GM06990 (cell line): ENCODE measurements around the gene DISC1.

Experiments
- DNase-seq: peaks from one replicate; pipeline ENCODE4 v3.0.0-alpha.2; 2011; ENCODE audit not compliant: insufficient read length; ENCODE audit errors: extremely low read depth
- H3K27me3 ChIP-seq: replicated peaks from 2 replicates; pipeline ENCODE4 v1.6.0; 2011; ENCODE audit warnings: low read length; ENCODE audit not compliant: control insufficient read depth, insufficient read depth
- H3K36me3 ChIP-seq: 2 replicates; pipeline ENCODE4 v1.5.1; 2011; ENCODE audit warnings: low read length; ENCODE audit not compliant: control insufficient read depth, insufficient read depth
- H3K4me3 ChIP-seq: replicated peaks from 2 replicates; pipeline ENCODE4 v1.5.1; 2011; ENCODE audit warnings: low read depth, mild to moderate bottlenecking, control low read depth, low read length
- CTCF ChIP-seq: IDR thresholded peaks from 2 replicates; pipeline ENCODE4 v1.5.1; 2011; ENCODE audit warnings: low read length, control low read depth, mild to moderate bottlenecking, inconsistent platforms; ENCODE audit not compliant: insufficient read depth, poor library complexity, severe bottlenecking

Gene DISC1

GRCh38 chr1:231676487-231676886 lies 49.9 kb downstream of the DISC1 start:
- H3K36me3 ChIP-seq, result no peaks in the 10 kb centered on the region
- no peak for DNase-seq
- H3K27me3 ChIP-seq, result no peaks in the 10 kb centered on the region
- TF ChIP-seq CTCF, result no peak
- H3K4me3 ChIP-seq, result no peak overlapping the region

DNA sequence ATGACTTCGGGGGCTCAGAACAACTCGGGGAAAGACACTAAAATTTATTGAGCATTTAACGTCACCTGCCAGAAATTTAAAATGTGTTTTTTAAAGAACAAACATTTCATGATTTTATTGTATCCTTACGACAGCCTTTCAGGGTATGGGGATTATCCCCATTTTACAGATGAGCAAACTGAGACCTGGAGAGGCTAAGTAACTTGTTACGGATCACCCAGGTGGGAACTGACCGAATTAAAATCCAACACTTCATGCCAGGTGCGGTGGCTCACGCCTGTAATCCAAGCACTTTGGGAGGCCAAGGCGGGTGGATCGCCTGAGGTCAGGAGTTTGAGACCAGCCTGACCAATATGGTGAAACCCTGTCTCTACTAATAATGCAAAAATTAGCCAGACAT lies 50.9 kb downstream of the DISC1 start:
- no peak for DNase-seq
- Histone ChIP-seq H3K4me3 (no peak overlapping the region), H3K27me3 (no peaks in the 10 kb centered on the region), H3K36me3 (no peaks in the 10 kb centered on the region)
- TF ChIP-seq CTCF, result no peak

GRCh38 chr1:231678011-231678432 lies 51.4 kb downstream of the DISC1 start:
- H3K4me3 ChIP-seq, result no peak overlapping the region
- no peak for DNase-seq
- H3K36me3 ChIP-seq, result no peaks in the 10 kb centered on the region
- TF ChIP-seq CTCF, result no peak
- no peaks in the 10 kb centered on the region for H3K27me3 ChIP-seq

- no peak overlapping the region for H3K4me3 ChIP-seq
- no peaks in the 10 kb centered on the region for H3K36me3 ChIP-seq
- no peaks in the 10 kb centered on the region for H3K27me3 ChIP-seq
- DNase-seq, result no peak
- no peak for TF ChIP-seq CTCF
These were observed 52.5 kb downstream of the DISC1 start for GRCh38 chr1:231679109-231679508.

DNA sequence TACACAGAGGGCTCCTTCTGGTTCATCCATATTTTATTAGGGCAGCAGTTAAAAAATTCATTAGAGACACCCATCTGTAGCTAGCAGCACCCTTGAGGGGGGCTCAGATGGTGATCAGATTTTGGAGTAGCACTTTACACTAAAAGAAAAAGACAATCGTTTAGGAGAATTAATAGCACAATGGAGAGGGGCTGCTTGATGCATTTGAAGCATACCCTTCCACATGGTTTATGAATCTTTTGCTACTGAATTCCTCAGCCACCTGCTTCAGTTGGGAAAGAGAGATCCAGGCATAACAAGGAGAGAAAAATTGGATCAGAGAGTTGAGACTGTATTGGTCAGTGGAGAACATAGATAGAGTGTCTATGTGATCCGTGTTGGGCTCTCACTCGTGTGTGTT lies 54.4 kb downstream of the DISC1 start:
- H3K27me3 ChIP-seq, result no peaks in the 10 kb centered on the region
- no peak for DNase-seq
- H3K4me3 ChIP-seq, result no peak overlapping the region
- no peaks in the 10 kb centered on the region for H3K36me3 ChIP-seq
- TF ChIP-seq CTCF, result no peak

DNA sequence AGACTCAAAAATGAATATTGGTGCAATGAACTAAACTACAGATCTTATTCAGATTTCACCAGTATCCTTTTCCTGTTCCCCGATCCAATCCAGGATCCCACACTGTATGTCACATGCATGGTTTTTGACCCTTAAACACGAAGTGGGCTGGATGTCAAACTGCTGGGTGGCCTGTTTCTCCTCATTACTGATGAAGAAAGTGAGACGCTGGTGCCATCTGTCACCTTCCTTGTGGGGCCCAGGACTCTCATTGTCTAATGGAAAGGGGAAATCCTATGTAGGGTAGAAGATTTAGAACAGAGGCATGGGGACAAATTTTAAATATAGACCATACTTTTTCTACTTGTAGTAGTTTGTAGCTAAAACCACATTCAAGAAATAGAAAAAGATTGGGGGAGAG lies 56.2 kb downstream of the DISC1 start:
- no peak overlapping the region for H3K4me3 ChIP-seq
- no peaks in the 10 kb centered on the region for H3K27me3 ChIP-seq
- no peak for DNase-seq
- TF ChIP-seq CTCF, result no peak
- H3K36me3 ChIP-seq, result no peaks in the 10 kb centered on the region
